ENCODE data around the gene RFX3.

RFX3 gene

DNA sequence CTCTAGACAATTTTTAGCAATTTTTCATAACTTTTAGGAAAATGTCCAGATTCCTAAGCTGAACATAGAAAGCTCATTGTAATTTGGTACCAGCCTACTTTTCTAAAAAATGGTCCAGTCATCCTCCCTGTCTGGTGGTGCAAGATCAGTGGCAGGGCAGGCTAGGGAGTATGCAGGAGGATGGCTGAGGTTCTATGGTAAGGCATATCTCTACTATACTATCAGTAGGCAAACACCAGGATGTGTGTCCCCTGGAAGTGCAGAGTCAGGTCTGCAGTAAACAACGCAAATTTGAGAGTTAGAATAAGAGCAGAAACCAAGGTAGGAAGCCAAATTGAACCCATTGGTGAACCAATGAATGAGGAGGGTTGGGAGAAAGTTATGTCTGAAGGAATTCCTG lies 22.8 kb upstream of the RFX3 start:
- TF ChIP-seq, protein P1, sequence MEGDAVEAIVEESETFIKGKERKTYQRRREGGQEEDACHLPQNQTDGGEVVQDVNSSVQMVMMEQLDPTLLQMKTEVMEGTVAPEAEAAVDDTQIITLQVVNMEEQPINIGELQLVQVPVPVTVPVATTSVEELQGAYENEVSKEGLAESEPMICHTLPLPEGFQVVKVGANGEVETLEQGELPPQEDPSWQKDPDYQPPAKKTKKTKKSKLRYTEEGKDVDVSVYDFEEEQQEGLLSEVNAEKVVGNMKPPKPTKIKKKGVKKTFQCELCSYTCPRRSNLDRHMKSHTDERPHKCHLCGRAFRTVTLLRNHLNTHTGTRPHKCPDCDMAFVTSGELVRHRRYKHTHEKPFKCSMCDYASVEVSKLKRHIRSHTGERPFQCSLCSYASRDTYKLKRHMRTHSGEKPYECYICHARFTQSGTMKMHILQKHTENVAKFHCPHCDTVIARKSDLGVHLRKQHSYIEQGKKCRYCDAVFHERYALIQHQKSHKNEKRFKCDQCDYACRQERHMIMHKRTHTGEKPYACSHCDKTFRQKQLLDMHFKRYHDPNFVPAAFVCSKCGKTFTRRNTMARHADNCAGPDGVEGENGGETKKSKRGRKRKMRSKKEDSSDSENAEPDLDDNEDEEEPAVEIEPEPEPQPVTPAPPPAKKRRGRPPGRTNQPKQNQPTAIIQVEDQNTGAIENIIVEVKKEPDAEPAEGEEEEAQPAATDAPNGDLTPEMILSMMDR (IDR thresholded peaks at IDR 0.05; ENCODE audit: low read depth, low read length, missing control alignments) = no peak
- no peaks in the 10 kb centered on the region for H3K36me3 ChIP-seq (replicated peaks)
- DNase-seq = no peak
- no peaks in the 10 kb centered on the region for H3K27me3 ChIP-seq (replicated peaks)
- H3K4me3 ChIP-seq (ENCODE audit: low read depth, low read length) = no peak overlapping the region
- no peak overlapping the region for H3K27ac ChIP-seq
- in situ Hi-C loops (cut with HindIII; ENCODE audit: low pct_ligation_motif_present, low sequenced_read_pairs) = no loop called here

DNA sequence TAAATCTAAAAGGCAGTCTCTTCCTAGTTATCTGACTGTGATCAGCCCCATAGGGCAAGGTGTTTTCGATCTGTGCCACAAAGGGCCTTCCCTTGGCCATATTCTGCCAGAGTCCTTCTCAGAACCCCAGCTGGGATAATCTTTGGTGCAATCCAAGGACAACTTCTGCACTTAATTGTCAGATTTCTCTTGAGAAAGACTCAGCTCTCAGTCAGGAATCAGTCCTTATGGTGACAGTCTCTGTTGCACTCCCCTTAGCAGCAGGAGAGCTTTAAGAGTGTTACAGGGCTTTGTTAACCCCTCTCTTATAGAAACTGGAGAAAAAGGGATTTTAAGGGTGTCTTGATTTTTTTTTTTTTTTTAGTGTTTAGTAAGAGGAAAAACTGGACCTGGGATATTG lies 15.4 kb upstream of the RFX3 start:
- Histone ChIP-seq H3K27ac (no peak overlapping the region), H3K27me3 (replicated peaks) (no peaks in the 10 kb centered on the region), H3K36me3 (replicated peaks) (no peaks in the 10 kb centered on the region), H3K4me3 (ENCODE audit: low read depth, low read length) (no peak overlapping the region)
- TF ChIP-seq, protein P1 (IDR thresholded peaks at IDR 0.05; ENCODE audit: low read depth, low read length, missing control alignments) = no peak
- DNase-seq = no peak
- in situ Hi-C loops (cut with HindIII; ENCODE audit: low pct_ligation_motif_present, low sequenced_read_pairs) = no loop called here

DNA sequence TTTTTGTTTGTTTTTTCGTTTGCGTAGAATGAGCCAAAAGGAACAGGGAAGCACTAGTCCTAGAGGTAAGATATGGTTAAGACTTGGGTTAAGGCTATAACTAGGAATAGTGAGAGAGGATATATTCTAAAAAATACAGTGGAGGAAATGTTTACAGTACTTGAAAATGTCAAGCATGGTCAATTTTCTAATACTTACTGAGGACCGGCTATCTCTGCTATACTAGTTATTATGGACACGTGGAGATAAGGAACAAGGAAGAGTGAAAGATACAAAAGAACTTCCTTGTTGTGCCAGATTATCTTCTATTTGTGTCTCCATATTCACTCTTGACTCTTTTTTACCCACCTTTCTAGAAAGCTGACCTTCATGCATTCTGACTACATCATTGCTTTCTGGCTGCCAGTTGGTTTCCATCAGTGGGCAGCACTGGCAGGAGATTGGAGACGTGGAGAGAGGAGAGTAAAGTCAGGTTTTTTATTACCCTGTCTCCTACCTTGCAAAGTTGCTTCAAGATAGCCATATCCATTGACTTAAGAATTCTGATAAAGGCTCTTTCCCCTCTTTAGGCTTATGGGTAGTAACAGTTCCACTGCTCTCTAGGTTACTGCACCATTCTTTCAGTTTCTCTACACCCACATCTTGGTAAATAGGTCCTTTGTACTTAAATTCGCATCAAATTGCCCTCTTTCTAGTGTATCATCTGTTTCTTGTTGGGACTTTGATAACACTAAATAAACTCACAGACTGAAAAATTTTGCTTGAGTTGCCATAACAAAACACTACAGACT lies 9.0 kb upstream of the RFX3 start:
- TF ChIP-seq, protein P1 (IDR thresholded peaks at IDR 0.05; ENCODE audit: low read depth, low read length, missing control alignments) = no peak
- in situ Hi-C loops (cut with HindIII; ENCODE audit: low pct_ligation_motif_present, low sequenced_read_pairs) = no loop called here
- Histone ChIP-seq H3K27me3 (replicated peaks) (no peaks in the 10 kb centered on the region), H3K27ac (no peak overlapping the region), H3K36me3 (replicated peaks) (no peaks in the 10 kb centered on the region), H3K4me3 (ENCODE audit: low read depth, low read length) (no peak overlapping the region)
- DNase-seq = no peak

DNA sequence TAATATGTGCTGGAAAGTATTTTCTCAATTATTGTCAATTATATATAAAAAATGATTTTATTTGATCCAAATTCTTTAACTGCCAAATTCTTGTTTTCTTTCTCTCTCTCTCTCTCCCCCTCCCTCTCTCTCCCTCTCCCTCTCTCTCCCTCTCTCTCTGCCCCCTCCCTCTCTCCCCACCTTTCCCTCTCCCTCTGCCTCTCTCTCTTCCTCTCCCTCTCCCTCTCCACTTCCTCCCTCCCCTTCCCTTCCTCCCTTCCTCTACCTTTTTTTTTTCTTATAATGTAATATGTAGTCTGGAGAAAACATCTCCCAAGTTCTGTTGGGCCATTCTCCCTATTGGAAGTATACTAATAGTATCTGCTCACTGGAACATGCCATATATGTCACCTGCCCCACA lies 6.4 kb upstream of the RFX3 start:
- DNase-seq = no peak
- Histone ChIP-seq H3K4me3 (ENCODE audit: low read depth, low read length) (no peak overlapping the region), H3K27me3 (replicated peaks) (no peaks in the 10 kb centered on the region), H3K27ac (no peak overlapping the region), H3K36me3 (replicated peaks) (no peaks in the 10 kb centered on the region)
- in situ Hi-C loops (cut with HindIII; ENCODE audit: low pct_ligation_motif_present, low sequenced_read_pairs) = no loop called here
- TF ChIP-seq, protein P1 (IDR thresholded peaks at IDR 0.05; ENCODE audit: low read depth, low read length, missing control alignments) = no peak

DNA sequence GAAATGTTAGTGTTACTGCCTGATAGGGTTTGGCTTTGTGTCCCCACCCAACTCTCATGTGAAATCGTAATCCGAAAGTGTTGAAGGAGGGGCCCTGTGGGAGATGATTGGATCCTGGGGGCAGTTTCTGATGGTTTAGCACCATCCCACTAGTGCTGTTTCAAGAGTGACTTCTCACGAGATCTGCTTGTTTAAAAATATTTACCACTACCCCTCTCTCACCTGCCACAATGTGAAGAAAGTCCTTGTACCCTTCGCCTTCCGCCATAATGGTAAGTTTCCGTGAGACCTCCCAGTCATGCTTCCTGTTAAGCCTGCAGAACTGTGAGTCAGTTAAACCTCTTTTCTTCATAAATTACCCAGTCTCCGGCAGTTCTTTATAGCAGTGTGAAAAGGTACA lies 2.6 kb upstream of the RFX3 start:
- Histone ChIP-seq H3K36me3 (replicated peaks) (no peaks in the 10 kb centered on the region), H3K4me3 (ENCODE audit: low read depth, low read length) (no peak overlapping the region), H3K27ac (no peak overlapping the region), H3K27me3 (replicated peaks) (no peaks in the 10 kb centered on the region)
- no peak for DNase-seq
- TF ChIP-seq, protein P1 (IDR thresholded peaks at IDR 0.05; ENCODE audit: low read depth, low read length, missing control alignments) = no peak
- in situ Hi-C loops (cut with HindIII; ENCODE audit: low pct_ligation_motif_present, low sequenced_read_pairs) = no loop called here

Measured in brain microvascular endothelial cell (primary cell).